ENCODE measurements around the gene STAG1.
"Not testable (repeated sequence)": the region's sequence is repeated elsewhere in the genome, so short reads cannot be mapped to it uniquely, and the experiment has no call there.

The STAG1 gene

GRCh38 chr3:136698361-136698760 is 53.8 kb downstream of the STAG1 start:
- no peak for DNase-seq

- no peak for DNase-seq
Measured at GRCh38 chr3:136696797-136697196, 55.4 kb downstream of the STAG1 start.

- DNase-seq, result no peak
Measured at GRCh38 chr3:136694321-136694720, 57.9 kb downstream of the STAG1 start.

GRCh38 chr3:136690599-136690998 is 61.6 kb downstream of the STAG1 start:
- no peak for DNase-seq

GRCh38 chr3:136685882-136686281 is 66.3 kb downstream of the STAG1 start:
- no peak for DNase-seq

- DNase-seq, result no peak
Measured at GRCh38 chr3:136682740-136683312, 69.4 kb downstream of the STAG1 start.

- DNase-seq, result no peak
Measured at GRCh38 chr3:136678981-136679380, 73.2 kb downstream of the STAG1 start.

GRCh38 chr3:136676009-136676408 is 76.2 kb downstream of the STAG1 start:
- DNase-seq, result no peak

GRCh38 chr3:136675150-136675858 is 76.9 kb downstream of the STAG1 start:
- no peak for DNase-seq

GRCh38 chr3:136672457-136672856 is 79.7 kb downstream of the STAG1 start:
- no peak for DNase-seq

GRCh38 chr3:136671921-136672320 is 80.3 kb downstream of the STAG1 start:
- no peak for DNase-seq

- DNase-seq, result no peak
Measured at GRCh38 chr3:136670166-136670565, 82.0 kb downstream of the STAG1 start.

GRCh38 chr3:136667081-136667480 is 85.1 kb downstream of the STAG1 start:
- no peak for DNase-seq

GRCh38 chr3:136666301-136666700 is 85.9 kb downstream of the STAG1 start:
- DNase-seq, result not testable (repeated sequence)

GRCh38 chr3:136664771-136665170 is 87.4 kb downstream of the STAG1 start:
- no peak for DNase-seq

- DNase-seq, result no peak
Measured at GRCh38 chr3:136661282-136661681, 90.9 kb downstream of the STAG1 start.

GRCh38 chr3:136658946-136659682 is 93.1 kb downstream of the STAG1 start:
- DNase-seq, result no peak

GRCh38 chr3:136657526-136657925 is 94.7 kb downstream of the STAG1 start:
- no peak for DNase-seq

GRCh38 chr3:136653628-136654027 is 98.5 kb downstream of the STAG1 start:
- no peak for DNase-seq

GRCh38 chr3:136651581-136651980 is 100.6 kb downstream of the STAG1 start:
- DNase-seq, result no peak

- DNase-seq, result no peak
Measured at GRCh38 chr3:136650461-136650860, 101.7 kb downstream of the STAG1 start.

- no peak for DNase-seq
Measured at GRCh38 chr3:136645915-136646314, 106.3 kb downstream of the STAG1 start.

- no peak for DNase-seq
Measured at GRCh38 chr3:136644212-136644611, 108.0 kb downstream of the STAG1 start.

- not testable (repeated sequence) for DNase-seq
Measured at GRCh38 chr3:136643380-136643779, 108.8 kb downstream of the STAG1 start.

All from activated gamma-delta T cell (primary cell).